Measurements from ENCODE around the gene SH3PXD2B. TPM values are rescaled to one million over a fixed set of nuclear protein-coding genes. Genes with fewer than 3 reads are reported as not detected.

Gene SH3PXD2B
- total and polyA plus RNA-seq, 10 of the 15 experiments (the other 5 are each of a cell fraction or from before 2014, with no cell fraction given), result 0.05 to 1.6 (median 0.57) TPM

GRCh38 chr5:172417983-172418630 is 36.2 kb downstream of the SH3PXD2B start:
- no peaks in the 10 kb centered on the region for H3K27me3 ChIP-seq (replicated peaks in 1 of 2; ENCODE audit: control insufficient read depth in 2 of 2, insufficient read depth in 2 of 2, low read length in 1 of 2)
- no TSS peak for BruUV-seq (replicated peaks)
- ATAC-seq, result no peak
- no peaks in the 10 kb centered on the region for H3K9me3 ChIP-seq (replicated peaks; ENCODE audit: control insufficient read depth, insufficient read depth, low read length)
- no peak overlapping the region for H3K27ac ChIP-seq (ENCODE audit: control insufficient read depth, insufficient read depth)
- no peak overlapping the region for H3K4me2 ChIP-seq (ENCODE audit: control insufficient read depth, insufficient read depth)
- no peak overlapping the region for H3K4me3 ChIP-seq
- H3K9ac ChIP-seq (ENCODE audit: control insufficient read depth, insufficient read depth, low read length), result no peak overlapping the region
- TF ChIP-seq HDAC2 (IDR thresholded peaks at IDR 0.05) (no peak), ESRRA (IDR thresholded peaks at IDR 0.05; ENCODE audit: low read length) (no peak), TCF3 (IDR thresholded peaks at IDR 0.05; ENCODE audit: borderline replicate concordance, insufficient read depth, low read depth, low read length) (no peak), CEBPZ (IDR thresholded peaks at IDR 0.05; ENCODE audit: low read depth, low read length) (no peak), ZBTB11 (CRISPR knock-in tag; IDR thresholded peaks at IDR 0.05) (no peak), RELA (IDR thresholded peaks at IDR 0.05; ENCODE audit: borderline replicate concordance, partially characterized antibody) (no peak), ATF2 (IDR thresholded peaks at IDR 0.05; ENCODE audit: low read length) (no peak), FOS (IDR thresholded peaks at IDR 0.05; ENCODE audit: borderline replicate concordance, extremely low read depth, insufficient read length) (no peak), NFXL1 (IDR thresholded peaks at IDR 0.05; ENCODE audit: borderline replicate concordance) (no peak), KAT2A (conservative IDR thresholded peaks at IDR 0.05; ENCODE audit: control insufficient read depth, low read depth, low read length) (no peak)
- no peak for DNase-seq (ENCODE audit: low read depth, low spot score)
- ChIA-PET CTCF (no interaction called here), SMC1A (ENCODE audit: uncharacterized antibody, unreplicated experiment) (no interaction called here), POLR2A (no interaction called here), RAD21 (ENCODE audit: unreplicated experiment) (no interaction called here)
- no peak overlapping the region for H2AFZ ChIP-seq (ENCODE audit: control insufficient read depth, low read depth, low read length)
- no peaks in the 10 kb centered on the region for H4K20me1 ChIP-seq (ENCODE audit: control insufficient read depth, insufficient read depth)
- intact Hi-C loops (cut with micrococcal nuclease; ENCODE audit: unreplicated experiment), result no loop called here
- H3K36me3 ChIP-seq (ENCODE audit: control insufficient read depth in 2 of 2, insufficient read depth in 2 of 2, low read length in 1 of 2), result no peaks in the 10 kb centered on the region
- H3K4me1 ChIP-seq (ENCODE audit: control insufficient read depth, insufficient read depth, low read length), result no peaks in the 10 kb centered on the region; the same call in 1 of the 2 replicates
- no peaks in the 10 kb centered on the region for H3K79me2 ChIP-seq (ENCODE audit: control insufficient read depth, insufficient read depth, low read length)
- WGBS (ENCODE audit: insufficient coverage, insufficient replicate concordance, low lambda C conversion rate, missing lambda C conversion rate), result 44% methylated on average over 10 of the region's 10 CpGs
- FAIRE-seq, result no peak
- in situ Hi-C loops (cut with MboI), result no loop called here

Measured in GM12878 (cell line).